ENCODE results near the gene ARHGAP24. TPM values are rescaled to one million over a fixed set of nuclear protein-coding genes. Genes with fewer than 3 reads are reported as not detected.

Gene ARHGAP24
- total and polyA plus RNA-seq, 2 experiments from 2014 or later: 19.5 to 29.6 TPM

DNA sequence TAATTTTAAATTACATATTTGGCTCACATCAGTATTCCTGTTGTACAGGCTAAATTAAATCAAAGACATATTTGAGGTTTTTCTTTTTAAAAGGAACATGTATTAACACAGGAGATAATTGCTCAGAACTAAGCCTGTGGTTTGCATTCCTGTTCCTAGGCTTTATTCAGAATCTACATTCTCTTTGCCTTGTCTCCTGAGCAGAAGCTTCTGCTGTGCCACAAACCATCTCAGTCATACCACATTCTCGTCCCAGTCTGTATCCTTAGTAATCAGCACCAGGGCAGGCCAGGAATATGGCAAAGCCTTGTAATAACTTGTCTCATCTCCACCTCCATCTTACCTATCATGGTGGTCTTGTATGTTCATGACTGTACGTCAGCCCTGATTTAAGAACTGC lies 162.8 kb downstream of the ARHGAP24 start:
- DNase-seq (ENCODE audit: low spot score): no peak
- WGBS (ENCODE audit: low lambda C conversion rate, missing lambda C conversion rate): 88% methylated on average over 2 of the region's 2 CpGs
- no peak for TF ChIP-seq EZH2phosphoT487 (IDR thresholded peaks at IDR 0.05; ENCODE audit: low read depth, severe bottlenecking, unreplicated experiment)
- TF ChIP-seq EZH2 (IDR thresholded peaks at IDR 0.05; ENCODE audit: borderline replicate concordance): no peak
- TF ChIP-seq CTCF (IDR thresholded peaks at IDR 0.05; ENCODE audit: poor library complexity): no peak
- H3K36me3 ChIP-seq (replicated peaks; ENCODE audit: insufficient read depth, low read depth): no peaks in the 10 kb centered on the region
- no peaks in the 10 kb centered on the region for H3K4me1 ChIP-seq (ENCODE audit: insufficient read depth)
- H3K9me2 ChIP-seq (replicated peaks; ENCODE audit: insufficient read depth): no peaks in the 10 kb centered on the region
- no peaks in the 10 kb centered on the region for H4K20me1 ChIP-seq (ENCODE audit: insufficient read depth, poor library complexity, severe bottlenecking)
- H3K27me3 ChIP-seq: no peaks in the 10 kb centered on the region
- no peak overlapping the region for H3K27ac ChIP-seq
- H3K4me3 ChIP-seq: no peak overlapping the region
- no peaks in the 10 kb centered on the region for H3K79me2 ChIP-seq
- no peaks in the 10 kb centered on the region for H3K9me3 ChIP-seq (ENCODE audit: low read depth)
- no peak overlapping the region for H2AFZ ChIP-seq
- H3K4me2 ChIP-seq: no peak overlapping the region

- Histone ChIP-seq H3K4me3 (no peak overlapping the region), H2AFZ (no peak overlapping the region), H3K4me1 (ENCODE audit: insufficient read depth) (no peaks in the 10 kb centered on the region), H3K27me3 (no peaks in the 10 kb centered on the region), H3K9me3 (ENCODE audit: low read depth) (no peaks in the 10 kb centered on the region), H3K9me2 (replicated peaks; ENCODE audit: insufficient read depth) (no peaks in the 10 kb centered on the region), H3K79me2 (no peaks in the 10 kb centered on the region), H4K20me1 (ENCODE audit: insufficient read depth, poor library complexity, severe bottlenecking) (no peaks in the 10 kb centered on the region), H3K4me2 (no peak overlapping the region), H3K27ac (no peak overlapping the region), H3K36me3 (replicated peaks; ENCODE audit: insufficient read depth, low read depth) (no peaks in the 10 kb centered on the region)
- 76% methylated on average over 4 of the region's 4 CpGs for WGBS (ENCODE audit: low lambda C conversion rate, missing lambda C conversion rate)
- no peak for TF ChIP-seq CTCF (IDR thresholded peaks at IDR 0.05; ENCODE audit: poor library complexity)
- no peak for TF ChIP-seq EZH2 (IDR thresholded peaks at IDR 0.05; ENCODE audit: borderline replicate concordance)
- no peak for TF ChIP-seq EZH2phosphoT487 (IDR thresholded peaks at IDR 0.05; ENCODE audit: low read depth, severe bottlenecking, unreplicated experiment)
- DNase-seq (ENCODE audit: low spot score): no peak
These were observed 165.0 kb downstream of the ARHGAP24 start for GRCh38 chr4:85639946-85640345.

DNA sequence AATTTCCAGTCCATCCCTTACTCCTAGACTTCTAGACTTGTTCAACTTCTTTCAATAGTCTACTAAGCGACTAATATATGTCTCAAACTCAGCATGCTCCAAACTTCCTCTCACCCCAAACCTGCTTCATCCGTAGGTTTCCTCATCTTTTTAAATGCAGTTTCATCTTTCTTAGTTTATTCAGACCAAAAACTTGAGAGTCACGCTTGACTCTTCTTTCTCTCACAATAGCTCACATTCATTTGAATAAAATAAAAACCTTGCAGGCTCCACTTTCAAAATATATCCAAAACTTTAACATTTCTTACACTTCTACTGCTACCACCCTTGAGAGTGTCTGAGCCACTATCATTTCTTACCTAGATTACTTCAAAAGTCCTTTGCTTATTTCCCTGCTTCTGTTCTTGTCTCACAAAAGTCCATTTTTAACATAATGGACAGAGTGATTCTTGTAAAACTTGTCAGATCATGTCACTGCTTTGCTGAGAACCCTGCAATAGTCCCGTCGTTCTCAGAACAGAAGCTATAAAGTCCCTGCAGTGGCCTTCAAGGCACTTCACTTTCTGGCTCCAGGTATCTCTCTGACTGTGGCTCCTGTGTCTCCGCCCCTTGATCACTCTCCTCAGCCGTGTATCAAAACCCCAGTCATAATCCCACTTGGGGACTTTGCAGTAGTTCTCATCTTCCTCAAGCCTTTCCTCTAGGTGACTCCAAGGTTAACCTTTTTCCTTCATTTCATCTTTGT lies 167.6 kb downstream of the ARHGAP24 start:
- TF ChIP-seq EZH2 (IDR thresholded peaks at IDR 0.05; ENCODE audit: borderline replicate concordance) (no peak), CTCF (IDR thresholded peaks at IDR 0.05; ENCODE audit: poor library complexity) (no peak), EZH2phosphoT487 (IDR thresholded peaks at IDR 0.05; ENCODE audit: low read depth, severe bottlenecking, unreplicated experiment) (no peak)
- H2AFZ ChIP-seq: no peak overlapping the region
- WGBS (ENCODE audit: low lambda C conversion rate, missing lambda C conversion rate): 86% methylated on average over 7 of the region's 7 CpGs
- no peaks in the 10 kb centered on the region for H3K9me2 ChIP-seq (replicated peaks; ENCODE audit: insufficient read depth)
- H4K20me1 ChIP-seq (ENCODE audit: insufficient read depth, poor library complexity, severe bottlenecking): no peaks in the 10 kb centered on the region
- no peaks in the 10 kb centered on the region for H3K79me2 ChIP-seq
- H3K27me3 ChIP-seq: no peaks in the 10 kb centered on the region
- H3K27ac ChIP-seq: no peak overlapping the region
- no peak for DNase-seq (ENCODE audit: low spot score)
- no peaks in the 10 kb centered on the region for H3K4me1 ChIP-seq (ENCODE audit: insufficient read depth)
- no peaks in the 10 kb centered on the region for H3K9me3 ChIP-seq (ENCODE audit: low read depth)
- no peak overlapping the region for H3K4me2 ChIP-seq
- no peaks in the 10 kb centered on the region for H3K36me3 ChIP-seq (replicated peaks; ENCODE audit: insufficient read depth, low read depth)
- H3K4me3 ChIP-seq: no peak overlapping the region
